Suprapubic skin (tissue), 4 donors: ENCODE results near the gene ROBO1. TPM values are rescaled to one million over a fixed set of nuclear protein-coding genes. Genes with fewer than 3 reads are reported as not detected.

ENCODE experiments used
- DNase-seq, 2 donors: peaks; one replicate each; pipeline ENCODE4 v3.0.0-alpha.2; 2019; ENCODE audit warnings: low spot score in 2 of 2
- H3K27ac ChIP-seq: fragments of 200-600 bp; sonication (generic); one replicate; pipeline ENCODE4 v1.5.1; 2019
- H3K27me3 ChIP-seq: fragments of 200-600 bp; sonication (generic); one replicate; pipeline ENCODE4 v1.5.1; 2019
- H3K36me3 ChIP-seq: fragments of 200-600 bp; sonication (generic); one replicate; pipeline ENCODE4 v1.5.1; 2019
- H3K4me1 ChIP-seq: fragments of 200-600 bp; sonication (generic); one replicate; pipeline ENCODE4 v1.5.1; 2019
- H3K4me3 ChIP-seq: fragments of 200-600 bp; sonication (generic); one replicate; pipeline ENCODE4 v1.5.1; 2019; ENCODE audit warnings: mild to moderate bottlenecking
- H3K9me3 ChIP-seq: fragments of 200-600 bp; sonication (generic); one replicate; pipeline ENCODE4 v1.5.1; 2019
- EP300 ChIP-seq: sonication (generic); formaldehyde crosslinking; IDR thresholded peaks from one replicate; pipeline ENCODE4 v1.6.1; 2017; ENCODE audit warnings: antibody characterized with exemption
- POLR2A ChIP-seq, 2 donors: fragments of 450-650 bp; IDR thresholded peaks; one replicate each; pipeline ENCODE4 v1.6.1; 2017; ENCODE audit warnings: antibody characterized with exemption in 2 of 2, mild to moderate bottlenecking in 2 of 2, moderate library complexity in 2 of 2
- POLR2AphosphoS5 ChIP-seq, 3 donors: sonication (generic); formaldehyde crosslinking; IDR thresholded peaks; one replicate each; pipeline ENCODE4 v1.6.1; 2017; ENCODE audit warnings: antibody characterized with exemption in 3 of 3
- WGBS: methylation state at CpG from one replicate; pipeline ENCODE4 v1.1.5; 2018; 5-methylcytosine and 5-hydroxymethylcytosine counted together
- total RNA-seq, 4 donors: library from RNA; depleted of rRNA; stranded (reverse); fragments of >200 nt; gene quantifications; one replicate each; pipeline ENCODE4 v1.1.0, GENCODE V29; 2016
- TF ChIP-seq, protein P1 (sequence below), 2 donors: fragments of 200-600 bp in 1 of 2; fragments of 450-650 bp in 1 of 2; sonication (generic) in 1 of 2; IDR thresholded peaks; one replicate each; pipeline ENCODE4 v1.5.1; 2016 to 2019; ENCODE audit warnings: antibody characterized with exemption in 2 of 2, mild to moderate bottlenecking in 1 of 2, moderate library complexity in 1 of 2

Gene ROBO1
- total RNA-seq, 4 donors from 2014 or later, result 67.7 to 80.3 (median 71.3) TPM

DNA sequence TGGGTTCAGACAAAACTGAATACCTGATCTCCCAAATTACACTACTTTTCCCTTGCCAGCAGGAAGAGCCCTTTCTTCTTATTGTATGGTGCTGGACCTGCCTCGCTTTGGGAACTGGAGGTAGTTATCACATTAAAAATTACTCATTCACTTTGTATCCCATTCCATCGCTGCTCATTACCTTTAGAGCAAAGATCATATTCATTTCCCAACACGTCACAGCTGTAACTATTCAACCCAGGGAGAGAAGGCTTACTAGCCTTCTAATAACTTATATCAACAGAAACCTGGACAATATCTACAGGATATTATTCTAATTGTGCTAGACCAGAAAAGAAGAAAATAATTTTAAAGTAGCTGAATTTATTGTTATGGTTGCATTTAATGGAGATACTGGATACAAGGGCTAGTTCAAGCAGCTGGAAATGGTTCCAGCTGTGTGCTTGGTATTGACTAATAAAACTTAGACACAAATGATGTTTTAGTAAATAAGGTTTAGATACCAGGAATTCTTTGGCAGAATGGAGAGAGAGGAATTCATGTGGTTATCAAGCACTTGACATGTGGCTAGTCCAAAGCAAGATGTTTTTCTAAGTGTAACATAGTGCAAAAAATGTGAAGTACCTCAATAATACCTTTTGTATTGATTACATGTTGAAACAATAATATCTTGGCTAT lies 656.3 kb downstream of the ROBO1 start:
- Histone ChIP-seq H3K27me3 (no peaks in the 10 kb centered on the region), H3K4me3 (no peak overlapping the region), H3K36me3 (no peaks in the 10 kb centered on the region), H3K4me1 (no peaks in the 10 kb centered on the region), H3K9me3 (no peaks in the 10 kb centered on the region), H3K27ac (no peak overlapping the region)
- no peak for TF ChIP-seq EP300
- TF ChIP-seq POLR2A (IDR thresholded peaks at IDR 0.05), result no peak
- TF ChIP-seq, protein P1, sequence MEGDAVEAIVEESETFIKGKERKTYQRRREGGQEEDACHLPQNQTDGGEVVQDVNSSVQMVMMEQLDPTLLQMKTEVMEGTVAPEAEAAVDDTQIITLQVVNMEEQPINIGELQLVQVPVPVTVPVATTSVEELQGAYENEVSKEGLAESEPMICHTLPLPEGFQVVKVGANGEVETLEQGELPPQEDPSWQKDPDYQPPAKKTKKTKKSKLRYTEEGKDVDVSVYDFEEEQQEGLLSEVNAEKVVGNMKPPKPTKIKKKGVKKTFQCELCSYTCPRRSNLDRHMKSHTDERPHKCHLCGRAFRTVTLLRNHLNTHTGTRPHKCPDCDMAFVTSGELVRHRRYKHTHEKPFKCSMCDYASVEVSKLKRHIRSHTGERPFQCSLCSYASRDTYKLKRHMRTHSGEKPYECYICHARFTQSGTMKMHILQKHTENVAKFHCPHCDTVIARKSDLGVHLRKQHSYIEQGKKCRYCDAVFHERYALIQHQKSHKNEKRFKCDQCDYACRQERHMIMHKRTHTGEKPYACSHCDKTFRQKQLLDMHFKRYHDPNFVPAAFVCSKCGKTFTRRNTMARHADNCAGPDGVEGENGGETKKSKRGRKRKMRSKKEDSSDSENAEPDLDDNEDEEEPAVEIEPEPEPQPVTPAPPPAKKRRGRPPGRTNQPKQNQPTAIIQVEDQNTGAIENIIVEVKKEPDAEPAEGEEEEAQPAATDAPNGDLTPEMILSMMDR (IDR thresholded peaks at IDR 0.05), result no peak
- TF ChIP-seq POLR2AphosphoS5 (IDR thresholded peaks at IDR 0.05), result no peak
- 89% methylated on average over 3 of the region's 3 CpGs for WGBS
- no peak for DNase-seq

DNA sequence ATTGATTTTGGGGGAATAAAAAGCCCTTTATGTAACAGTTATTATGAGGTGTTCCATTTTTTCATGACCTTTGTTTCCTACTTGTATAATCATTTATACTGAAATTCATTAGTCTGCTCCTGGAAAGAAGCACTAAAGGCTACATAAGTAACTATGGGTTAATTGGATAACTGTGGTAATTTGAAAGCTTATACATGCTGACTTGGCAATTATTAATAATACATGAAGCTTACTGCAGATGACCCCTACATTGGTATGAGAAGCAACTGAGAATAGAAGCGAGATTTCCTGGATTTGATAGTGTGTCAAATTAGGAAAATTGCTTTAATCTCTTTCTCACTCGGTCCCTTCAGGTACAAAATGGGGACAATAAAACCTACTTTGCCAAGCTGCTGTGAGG lies 658.0 kb downstream of the ROBO1 start:
- Histone ChIP-seq H3K27me3 (no peaks in the 10 kb centered on the region), H3K36me3 (no peaks in the 10 kb centered on the region), H3K27ac (no peak overlapping the region), H3K4me3 (no peak overlapping the region), H3K4me1 (no peaks in the 10 kb centered on the region), H3K9me3 (no peaks in the 10 kb centered on the region)
- TF ChIP-seq, protein P1 (IDR thresholded peaks at IDR 0.05), result no peak
- TF ChIP-seq POLR2AphosphoS5 (IDR thresholded peaks at IDR 0.05), result no peak
- TF ChIP-seq EP300, result no peak
- TF ChIP-seq POLR2A (IDR thresholded peaks at IDR 0.05), result no peak
- DNase-seq, result no peak
- 87% methylated on average over 2 of the region's 2 CpGs for WGBS

DNA sequence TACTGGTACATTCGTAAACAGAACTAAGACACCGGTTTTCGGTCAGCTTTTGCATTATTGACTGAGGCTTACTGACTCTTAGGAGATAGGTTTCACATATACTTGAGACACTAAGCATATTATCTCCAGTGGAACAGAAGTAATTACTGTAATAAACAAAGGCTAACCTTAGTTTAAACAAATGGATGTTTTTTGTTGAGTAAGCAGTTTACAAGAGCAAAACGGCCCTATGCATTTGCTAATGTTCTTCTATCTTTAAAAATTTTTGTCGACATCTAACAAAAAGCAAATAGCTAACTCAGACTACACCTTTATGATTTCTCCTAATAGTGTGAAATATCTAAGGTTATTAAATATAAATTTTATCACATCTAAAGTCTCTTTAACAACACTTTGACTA lies 664.5 kb downstream of the ROBO1 start:
- H3K9me3 ChIP-seq, result no peaks in the 10 kb centered on the region
- no peak overlapping the region for H3K27ac ChIP-seq
- no peak overlapping the region for H3K4me3 ChIP-seq
- TF ChIP-seq EP300, result no peak
- TF ChIP-seq, protein P1 (IDR thresholded peaks at IDR 0.05), result no peak
- no peak for DNase-seq
- no peaks in the 10 kb centered on the region for H3K4me1 ChIP-seq
- no peaks in the 10 kb centered on the region for H3K27me3 ChIP-seq
- no peaks in the 10 kb centered on the region for H3K36me3 ChIP-seq
- 91% methylated on average over 5 of the region's 5 CpGs for WGBS

DNA sequence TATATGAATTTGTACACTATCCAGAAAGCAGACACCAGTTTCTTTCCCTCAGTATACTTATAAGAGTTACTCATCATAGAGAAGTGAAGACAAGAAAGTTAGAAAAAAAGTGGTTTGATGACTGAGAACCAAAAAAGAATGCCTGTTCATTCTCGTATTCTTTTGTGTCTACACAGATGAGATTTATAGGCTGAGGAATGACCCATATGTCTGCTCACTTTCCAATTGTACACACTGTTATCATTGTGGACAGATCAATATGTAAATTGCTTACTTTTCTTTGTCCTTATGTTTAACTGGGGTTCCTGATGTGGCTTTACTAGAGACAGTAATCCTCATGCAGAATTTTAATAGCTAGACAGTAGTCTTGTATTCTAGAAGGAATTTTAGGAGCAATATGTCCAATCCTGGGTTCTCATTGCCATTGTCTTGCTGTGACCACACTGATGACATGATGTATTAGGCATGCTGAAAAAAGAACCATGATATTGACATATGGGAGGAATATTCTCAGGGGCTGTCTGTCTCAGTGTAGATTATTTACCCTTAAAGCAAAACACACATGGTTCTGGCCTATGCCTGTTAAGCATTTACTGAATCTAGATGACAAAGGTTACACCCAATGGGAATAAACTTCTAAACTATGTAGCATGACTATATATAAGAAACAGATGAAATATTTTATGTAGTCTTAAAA lies 669.7 kb downstream of the ROBO1 start:
- no peaks in the 10 kb centered on the region for H3K9me3 ChIP-seq
- H3K4me1 ChIP-seq, result no peaks in the 10 kb centered on the region
- TF ChIP-seq EP300, result no peak
- H3K4me3 ChIP-seq, result no peak overlapping the region
- no peaks in the 10 kb centered on the region for H3K36me3 ChIP-seq
- 55% methylated on average over 1 of the region's 1 CpG for WGBS
- H3K27ac ChIP-seq, result no peak overlapping the region
- DNase-seq, result no peak
- H3K27me3 ChIP-seq, result no peaks in the 10 kb centered on the region

- DNase-seq, result no peak
- Histone ChIP-seq H3K4me1 (no peaks in the 10 kb centered on the region), H3K36me3 (no peaks in the 10 kb centered on the region), H3K27ac (no peak overlapping the region), H3K4me3 (no peak overlapping the region), H3K9me3 (no peaks in the 10 kb centered on the region), H3K27me3 (no peaks in the 10 kb centered on the region)
- TF ChIP-seq POLR2A (IDR thresholded peaks at IDR 0.05) (no peak), EP300 (no peak), POLR2AphosphoS5 (IDR thresholded peaks at IDR 0.05) (no peak)
- TF ChIP-seq, protein P1 (IDR thresholded peaks at IDR 0.05), result no peak
These were observed 673.1 kb downstream of the ROBO1 start for GRCh38 chr3:79094654-79095053.
